Cerebellar nuclear complex (tissue), 1 donor: ENCODE data around the gene MMP19.
"Not testable (repeated sequence)": the region's sequence is repeated elsewhere in the genome, so short reads cannot be mapped to it uniquely, and the experiment has no call there.

ENCODE experiments used
- DNase-seq, 2 experiments: peaks; one replicate each; lab custom pipeline; 2025; lab: John Stamatoyannopoulos, UW

The MMP19 gene, protein sequence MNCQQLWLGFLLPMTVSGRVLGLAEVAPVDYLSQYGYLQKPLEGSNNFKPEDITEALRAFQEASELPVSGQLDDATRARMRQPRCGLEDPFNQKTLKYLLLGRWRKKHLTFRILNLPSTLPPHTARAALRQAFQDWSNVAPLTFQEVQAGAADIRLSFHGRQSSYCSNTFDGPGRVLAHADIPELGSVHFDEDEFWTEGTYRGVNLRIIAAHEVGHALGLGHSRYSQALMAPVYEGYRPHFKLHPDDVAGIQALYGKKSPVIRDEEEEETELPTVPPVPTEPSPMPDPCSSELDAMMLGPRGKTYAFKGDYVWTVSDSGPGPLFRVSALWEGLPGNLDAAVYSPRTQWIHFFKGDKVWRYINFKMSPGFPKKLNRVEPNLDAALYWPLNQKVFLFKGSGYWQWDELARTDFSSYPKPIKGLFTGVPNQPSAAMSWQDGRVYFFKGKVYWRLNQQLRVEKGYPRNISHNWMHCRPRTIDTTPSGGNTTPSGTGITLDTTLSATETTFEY

DNA sequence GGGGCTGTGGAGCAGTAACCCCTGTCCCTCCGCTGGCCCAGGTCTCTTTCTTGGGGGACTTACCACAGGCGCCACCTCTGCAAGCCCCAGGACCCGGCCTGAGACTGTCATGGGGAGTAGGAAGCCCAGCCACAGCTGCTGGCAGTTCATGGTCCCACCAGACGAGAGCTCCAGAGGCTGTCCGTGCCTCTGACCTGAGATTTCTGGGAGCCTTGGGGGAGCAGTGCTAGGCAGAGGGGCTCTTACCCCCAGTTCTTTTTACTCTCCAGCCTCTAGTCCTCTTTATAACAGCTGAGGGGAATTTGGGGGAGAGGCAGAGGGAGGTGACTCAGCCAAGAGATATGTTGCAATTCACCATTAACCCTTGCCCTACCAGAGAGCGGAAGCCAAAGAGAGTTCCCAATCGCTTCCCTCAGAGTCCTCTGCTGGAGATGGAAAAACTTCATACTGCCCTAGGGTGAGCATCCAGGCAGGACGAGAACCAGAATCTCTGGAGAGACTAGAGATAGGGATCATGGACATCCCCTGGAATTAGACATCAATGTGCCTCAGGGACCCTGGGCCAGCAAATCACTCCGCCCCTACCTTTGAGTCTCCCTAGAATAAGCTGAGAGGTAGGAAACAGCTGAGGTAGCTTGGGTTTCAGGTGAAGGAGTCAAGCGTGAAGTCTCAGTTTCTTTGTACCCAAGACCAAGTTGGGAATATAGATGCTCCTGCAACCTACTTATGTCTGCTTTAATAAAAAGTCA is at the start of gene MMP19:
Gene MMP19, minus strand, starts transcription at position 256 of the 749 bp plus-strand sequence. Its CDS starts 106 bp downstream, at position 150.
- no peak for DNase-seq

DNA sequence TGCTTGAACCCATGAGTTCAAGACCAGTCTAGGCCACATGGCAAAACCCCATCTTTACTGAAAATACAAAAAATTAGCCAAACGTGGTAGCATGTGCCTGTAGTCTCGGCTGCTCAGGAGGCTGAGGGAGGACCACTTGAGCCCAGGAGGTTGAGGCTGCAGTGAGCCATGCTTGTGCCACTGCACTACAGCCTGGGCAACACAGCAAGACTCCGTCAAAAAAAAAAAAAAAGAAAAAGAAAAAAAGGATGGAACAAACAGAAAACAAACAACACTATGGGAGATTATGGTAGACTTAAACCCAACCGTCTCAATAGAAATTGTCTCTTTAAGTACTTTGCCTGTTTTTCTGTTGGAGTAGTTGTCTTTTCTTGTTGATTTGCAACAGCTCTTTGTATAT is 48.6 kb upstream of the MMP19 start:
- DNase-seq, result no peak

- no peak for DNase-seq
Measured at GRCh38 chr12:55885113-55885512, 42.4 kb upstream of the MMP19 start.

DNA sequence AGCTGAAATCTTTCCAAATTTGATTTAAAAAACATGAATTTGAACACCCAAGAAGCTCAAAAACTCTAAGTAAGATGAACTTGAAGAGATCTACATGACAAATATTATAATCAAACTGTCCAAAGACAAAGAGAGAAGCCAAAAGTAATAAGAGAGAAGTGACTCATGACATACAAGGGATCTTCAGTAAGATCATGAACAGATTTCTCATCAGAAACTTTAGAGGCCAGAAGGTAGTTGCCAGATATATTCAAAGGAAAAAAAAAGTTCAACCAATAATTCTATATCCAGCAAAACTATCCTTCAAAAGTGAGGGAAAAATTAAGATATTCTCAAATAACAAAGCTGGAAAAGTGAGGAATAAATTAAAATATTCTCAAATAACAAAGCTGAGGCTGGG is 35.1 kb upstream of the MMP19 start:
- no peak for DNase-seq

DNA sequence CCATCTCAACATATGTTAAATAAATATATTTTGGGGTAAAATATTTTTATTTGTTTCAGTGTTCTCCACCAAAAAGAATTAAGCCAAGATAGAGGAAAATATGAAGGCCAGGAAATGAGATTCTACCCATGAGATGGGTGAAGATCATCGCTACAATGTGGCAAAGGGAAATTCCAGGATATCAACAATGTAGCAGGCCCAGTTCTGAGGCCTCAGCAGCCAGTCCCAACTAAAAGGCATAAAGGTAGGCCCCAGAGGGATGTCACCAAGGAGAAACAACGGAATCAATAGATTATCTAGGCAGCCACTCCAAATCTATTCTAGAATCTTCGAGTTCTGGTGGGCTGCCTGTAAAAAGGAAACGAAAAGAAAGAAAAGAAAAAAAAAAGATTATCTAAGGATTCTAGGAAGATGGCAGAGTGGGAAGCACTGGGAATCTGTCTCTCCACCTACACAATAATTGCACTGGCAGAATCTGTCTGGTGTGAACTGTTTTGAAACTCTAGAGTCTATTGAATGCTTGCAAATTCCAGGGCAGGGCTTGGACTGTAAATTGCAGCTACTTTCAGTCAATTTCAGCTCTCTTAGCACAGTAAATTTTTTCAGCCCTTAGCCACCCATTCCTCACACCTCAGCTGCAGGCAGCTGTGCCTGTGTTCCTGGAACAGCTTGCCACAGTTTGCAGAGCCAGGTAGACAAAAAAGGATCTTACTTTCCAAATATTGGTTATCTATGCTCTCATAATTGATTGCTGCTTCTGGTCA is 33.1 kb upstream of the MMP19 start:
- DNase-seq, result no peak

DNA sequence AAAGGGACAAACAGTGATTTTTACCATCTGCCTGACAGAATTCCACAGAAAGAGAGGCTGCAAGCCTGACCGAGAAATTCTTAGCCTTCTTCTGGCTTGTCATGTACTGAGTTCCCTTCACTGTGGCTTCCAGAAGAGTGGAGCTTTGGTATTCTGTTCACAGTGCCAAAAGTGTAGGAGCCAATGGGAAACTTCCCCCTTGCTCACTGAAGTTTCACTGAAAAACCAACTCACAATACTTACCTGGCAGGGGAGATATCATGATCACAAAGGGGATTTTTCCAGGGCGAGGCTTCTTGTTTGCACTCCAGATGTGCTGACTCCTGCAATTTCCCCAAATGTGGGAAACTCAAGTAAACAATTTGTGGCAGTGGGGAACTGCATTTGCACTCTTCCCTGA is 31.7 kb upstream of the MMP19 start:
- DNase-seq, result no peak

DNA sequence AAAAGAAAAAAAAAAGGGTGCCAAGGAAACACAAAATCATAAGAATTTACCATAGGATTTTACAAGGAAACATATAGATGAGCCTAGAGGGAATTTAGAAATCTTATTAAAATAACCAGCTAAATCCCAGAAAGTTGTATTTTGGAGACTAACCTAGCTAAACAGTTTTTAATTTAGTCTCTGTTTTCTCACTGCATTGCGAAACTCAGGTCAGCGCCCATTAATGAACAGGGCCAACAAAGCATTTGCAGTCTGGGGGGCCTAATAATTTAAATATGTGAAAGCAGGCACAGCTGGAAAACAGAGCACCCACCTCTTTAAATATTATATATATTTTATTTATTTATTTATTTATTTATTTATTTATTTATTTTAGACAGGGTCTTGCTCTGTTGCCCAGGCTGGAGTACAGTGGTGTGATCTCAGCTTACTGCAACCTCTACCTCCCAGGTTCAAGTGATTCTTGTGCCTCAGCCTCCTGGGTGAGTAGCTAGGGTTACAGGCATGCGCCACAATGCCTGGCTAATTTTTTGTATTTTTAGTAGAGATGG is 23.8 kb upstream of the MMP19 start:
- DNase-seq, result not testable (repeated sequence)

- DNase-seq, result no peak
Measured at GRCh38 chr12:55865327-55865726, 22.6 kb upstream of the MMP19 start.

DNA sequence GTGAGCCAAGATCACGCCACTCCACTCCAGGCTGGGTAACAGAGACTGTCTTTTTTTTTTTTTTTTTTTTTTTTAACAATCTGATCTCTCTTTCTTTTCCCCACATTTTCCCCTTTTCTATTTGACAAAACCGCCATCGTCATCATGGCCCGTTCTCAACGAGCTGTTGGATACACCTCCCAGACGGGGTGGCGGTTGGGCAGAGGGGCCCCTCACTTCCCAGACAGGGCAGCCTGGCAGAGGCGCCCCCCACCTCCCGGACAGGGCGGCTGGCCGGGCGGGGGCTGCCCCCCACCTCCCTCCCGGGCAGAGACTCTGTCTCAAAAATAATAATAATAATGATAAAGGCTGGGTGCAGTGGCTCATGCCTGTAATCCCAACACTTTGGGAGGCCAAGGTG is 20.2 kb upstream of the MMP19 start:
- DNase-seq, result not testable (repeated sequence)

GRCh38 chr12:55862286-55862685 is 19.6 kb upstream of the MMP19 start:
- no peak for DNase-seq

GRCh38 chr12:55861871-55862270 is 19.1 kb upstream of the MMP19 start:
- DNase-seq, result no peak

GRCh38 chr12:55861396-55861795 is 18.7 kb upstream of the MMP19 start:
- no peak for DNase-seq

DNA sequence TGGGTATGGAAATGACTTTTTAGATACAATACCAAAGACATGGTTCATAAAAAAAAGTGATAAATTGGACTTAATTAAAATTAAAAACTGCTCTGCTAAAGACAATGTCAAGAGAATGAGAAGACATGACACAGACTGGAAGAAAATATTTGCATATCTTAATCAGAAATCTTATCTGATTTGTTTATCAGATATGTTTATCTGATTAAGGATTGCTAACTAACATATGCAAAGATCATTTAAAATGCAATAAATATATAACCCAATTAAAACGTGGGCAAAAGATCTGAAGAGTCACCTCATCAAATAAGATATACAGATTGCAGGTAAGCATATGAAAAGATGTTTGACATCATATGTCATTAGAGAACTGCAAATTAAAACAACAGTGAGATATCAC is 10.0 kb upstream of the MMP19 start:
- DNase-seq, result no peak

DNA sequence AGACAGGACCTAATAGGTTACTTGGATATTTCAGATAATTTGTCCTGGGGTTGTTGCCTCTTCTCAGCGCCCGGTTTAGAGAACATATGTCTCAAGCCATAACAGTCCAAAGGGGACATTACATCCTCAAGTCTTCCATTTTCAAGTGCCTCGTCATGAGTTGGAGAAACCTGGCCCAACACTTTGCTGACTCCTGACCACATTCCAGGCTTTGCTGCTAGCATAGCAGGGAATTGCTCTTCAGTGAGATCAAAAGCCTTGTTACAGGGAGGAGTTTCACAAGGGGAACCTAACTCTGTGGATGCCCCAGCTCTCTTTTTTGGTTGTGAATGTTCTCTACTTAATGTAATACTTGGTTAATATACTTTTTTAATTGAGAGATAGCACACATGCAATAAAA is 8.2 kb upstream of the MMP19 start:
- DNase-seq, result no peak

DNA sequence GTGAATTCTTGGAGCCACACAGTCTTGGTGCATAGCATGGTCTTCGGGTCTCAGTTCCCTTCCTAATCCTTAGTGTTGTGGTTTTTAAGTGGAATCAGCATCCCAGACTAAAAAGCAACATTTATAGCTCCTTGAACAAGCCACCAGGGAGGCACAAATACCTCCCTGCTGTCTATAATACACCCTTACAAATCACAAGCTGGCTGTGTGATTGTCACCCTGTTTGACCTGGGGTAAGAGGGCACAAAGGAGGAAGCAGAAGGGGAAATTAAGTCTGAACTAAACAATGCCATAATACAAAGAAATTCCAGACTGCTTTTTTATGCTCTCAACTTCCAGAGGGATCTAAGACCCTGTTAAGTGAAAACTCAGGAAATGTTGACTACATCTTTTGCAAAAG is 7.7 kb upstream of the MMP19 start:
- no peak for DNase-seq

- DNase-seq, result no peak
Measured at GRCh38 chr12:55849616-55850343, 7.0 kb upstream of the MMP19 start.

GRCh38 chr12:55847603-55848291 is 5.0 kb upstream of the MMP19 start:
- DNase-seq, result no peak

- no peak for DNase-seq
Measured at GRCh38 chr12:55847033-55847432, 4.3 kb upstream of the MMP19 start.

DNA sequence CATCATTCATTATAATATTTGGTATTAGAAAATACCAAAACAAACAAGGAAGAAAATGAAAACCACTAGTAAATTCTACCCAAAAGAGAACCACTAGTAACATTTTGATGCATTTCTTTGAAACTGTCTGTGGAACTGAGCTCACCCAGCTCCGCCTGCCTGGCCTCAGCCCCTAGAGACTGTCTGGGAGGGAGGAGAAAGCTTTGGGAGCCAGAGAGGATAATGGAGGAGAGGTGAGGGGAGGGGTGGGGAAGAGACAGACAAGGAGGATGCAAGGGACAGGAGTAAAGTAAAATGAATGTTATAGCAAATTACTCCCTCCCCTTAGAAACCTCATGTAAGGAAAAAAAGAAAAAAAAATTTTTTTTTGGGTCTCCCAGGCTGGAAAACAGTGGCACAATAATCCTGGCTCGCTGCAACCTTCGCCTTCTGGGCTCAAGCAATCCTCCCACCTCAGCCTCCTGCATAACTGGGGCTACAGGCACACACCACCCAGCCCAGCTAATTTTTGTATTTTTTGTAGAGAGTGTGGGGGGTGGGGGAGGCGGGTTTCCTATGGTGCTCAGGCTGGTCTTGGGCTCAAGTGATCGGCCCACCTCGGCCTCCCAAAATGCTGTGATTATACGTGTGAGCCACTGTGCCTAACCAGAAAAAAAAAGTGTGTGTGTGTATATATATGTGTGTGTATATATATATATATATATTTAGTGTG is 3.2 kb upstream of the MMP19 start:
- no peak for DNase-seq

DNA sequence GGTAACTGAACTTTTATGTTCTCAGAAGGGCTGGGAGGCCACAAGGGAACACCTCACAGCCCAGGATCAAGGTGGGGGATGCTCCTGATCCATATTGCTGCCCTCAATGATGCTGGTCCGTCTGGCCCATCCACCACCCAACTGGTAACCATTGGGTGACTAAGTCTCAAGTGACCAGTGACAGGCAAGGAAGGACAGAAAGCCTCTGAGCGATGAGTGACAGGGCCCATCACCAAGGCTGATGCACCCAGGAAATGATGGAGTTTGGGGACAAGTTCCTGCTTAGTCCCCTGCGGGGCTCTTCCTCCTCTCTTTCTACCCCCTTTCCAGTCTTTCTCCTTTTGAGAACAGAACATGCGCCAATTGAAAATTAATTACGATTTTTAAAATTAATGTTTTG is 2.6 kb upstream of the MMP19 start:
- no peak for DNase-seq
